Measurements from ENCODE around the gene TRAFD1.

TRAFD1 gene

GRCh38 chr12:112126000-112126438 lies 659 bp downstream of the TRAFD1 start:
- Histone ChIP-seq H3K27me3 (ENCODE audit: insufficient read depth, poor library complexity, severe bottlenecking) (no peaks in the 10 kb centered on the region), H3K4me3 (ENCODE audit: severe bottlenecking) (peak overlapping the region; percentile 66), H3K36me3 (ENCODE audit: low read depth) (peaks cover 1% of the 10 kb centered on the region; the same call in 1 of the 2 replicates), H3K9me3 (ENCODE audit: severe bottlenecking) (no peaks in the 10 kb centered on the region), H3K27ac (ENCODE audit: poor library complexity, severe bottlenecking) (peak overlapping the region; percentile 31), H3K4me1 (ENCODE audit: insufficient read depth, poor library complexity, severe bottlenecking) (peaks cover 22% of the 10 kb centered on the region)
- no peak for DNase-seq (ENCODE audit: low spot score)
- no peak for ATAC-seq (ENCODE audit: low read depth)
- TF ChIP-seq, protein P1, sequence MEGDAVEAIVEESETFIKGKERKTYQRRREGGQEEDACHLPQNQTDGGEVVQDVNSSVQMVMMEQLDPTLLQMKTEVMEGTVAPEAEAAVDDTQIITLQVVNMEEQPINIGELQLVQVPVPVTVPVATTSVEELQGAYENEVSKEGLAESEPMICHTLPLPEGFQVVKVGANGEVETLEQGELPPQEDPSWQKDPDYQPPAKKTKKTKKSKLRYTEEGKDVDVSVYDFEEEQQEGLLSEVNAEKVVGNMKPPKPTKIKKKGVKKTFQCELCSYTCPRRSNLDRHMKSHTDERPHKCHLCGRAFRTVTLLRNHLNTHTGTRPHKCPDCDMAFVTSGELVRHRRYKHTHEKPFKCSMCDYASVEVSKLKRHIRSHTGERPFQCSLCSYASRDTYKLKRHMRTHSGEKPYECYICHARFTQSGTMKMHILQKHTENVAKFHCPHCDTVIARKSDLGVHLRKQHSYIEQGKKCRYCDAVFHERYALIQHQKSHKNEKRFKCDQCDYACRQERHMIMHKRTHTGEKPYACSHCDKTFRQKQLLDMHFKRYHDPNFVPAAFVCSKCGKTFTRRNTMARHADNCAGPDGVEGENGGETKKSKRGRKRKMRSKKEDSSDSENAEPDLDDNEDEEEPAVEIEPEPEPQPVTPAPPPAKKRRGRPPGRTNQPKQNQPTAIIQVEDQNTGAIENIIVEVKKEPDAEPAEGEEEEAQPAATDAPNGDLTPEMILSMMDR (IDR thresholded peaks at IDR 0.05; ENCODE audit: poor library complexity, severe bottlenecking): no peak

GRCh38 chr12:112126911-112127310 lies 1.6 kb downstream of the TRAFD1 start:
- H3K4me1 ChIP-seq (ENCODE audit: insufficient read depth, poor library complexity, severe bottlenecking): peaks cover 19% of the 10 kb centered on the region
- H3K4me3 ChIP-seq (ENCODE audit: severe bottlenecking): no peak overlapping the region
- H3K9me3 ChIP-seq (ENCODE audit: severe bottlenecking): no peaks in the 10 kb centered on the region
- H3K27ac ChIP-seq (ENCODE audit: poor library complexity, severe bottlenecking): no peak overlapping the region
- TF ChIP-seq, protein P1 (IDR thresholded peaks at IDR 0.05; ENCODE audit: poor library complexity, severe bottlenecking): no peak
- ATAC-seq (ENCODE audit: low read depth): no peak
- DNase-seq (ENCODE audit: low spot score): no peak
- H3K36me3 ChIP-seq (ENCODE audit: low read depth): peaks cover 10% of the 10 kb centered on the region
- H3K27me3 ChIP-seq (ENCODE audit: insufficient read depth, poor library complexity, severe bottlenecking): no peaks in the 10 kb centered on the region

- Histone ChIP-seq H3K36me3 (ENCODE audit: low read depth) (peaks cover 24% of the 10 kb centered on the region), H3K4me1 (ENCODE audit: insufficient read depth, poor library complexity, severe bottlenecking) (peaks cover 7% of the 10 kb centered on the region), H3K9me3 (ENCODE audit: severe bottlenecking) (no peaks in the 10 kb centered on the region), H3K27ac (ENCODE audit: poor library complexity, severe bottlenecking) (peak overlapping the region; percentile 14), H3K27me3 (ENCODE audit: insufficient read depth, poor library complexity, severe bottlenecking) (no peaks in the 10 kb centered on the region), H3K4me3 (ENCODE audit: severe bottlenecking) (no peak overlapping the region)
- DNase-seq (ENCODE audit: low spot score) (no peak), ATAC-seq (ENCODE audit: low read depth) (no peak)
- TF ChIP-seq, protein P1 (IDR thresholded peaks at IDR 0.05; ENCODE audit: poor library complexity, severe bottlenecking): no peak
Measured at GRCh38 chr12:112130441-112130998, 5.2 kb downstream of the TRAFD1 start.

DNA sequence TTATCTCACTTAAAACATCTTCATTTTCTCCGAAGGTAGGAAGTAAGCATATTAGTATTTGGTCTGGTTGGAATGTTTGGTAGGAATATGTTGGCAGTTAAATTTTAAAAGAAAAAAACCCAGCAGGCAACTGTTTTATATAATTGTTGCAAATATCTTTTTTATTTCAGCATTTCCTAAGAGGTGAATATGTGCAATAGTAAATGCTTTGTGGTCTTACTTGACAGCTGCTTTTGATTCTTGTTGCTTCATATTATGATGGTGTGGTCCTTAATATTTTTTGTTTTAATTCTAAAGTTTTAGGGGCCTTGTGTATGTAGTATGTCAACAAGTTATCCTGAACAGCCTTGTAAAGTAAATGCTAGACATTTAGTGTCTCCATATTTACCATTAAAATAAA lies 6.3 kb downstream of the TRAFD1 start:
- Histone ChIP-seq H3K27me3 (ENCODE audit: insufficient read depth, poor library complexity, severe bottlenecking) (no peaks in the 10 kb centered on the region), H3K36me3 (ENCODE audit: low read depth) (peaks cover 32% of the 10 kb centered on the region), H3K4me3 (ENCODE audit: severe bottlenecking) (no peak overlapping the region), H3K4me1 (ENCODE audit: insufficient read depth, poor library complexity, severe bottlenecking) (peaks cover 7% of the 10 kb centered on the region), H3K9me3 (ENCODE audit: severe bottlenecking) (no peaks in the 10 kb centered on the region), H3K27ac (ENCODE audit: poor library complexity, severe bottlenecking) (no peak overlapping the region)
- TF ChIP-seq, protein P1 (IDR thresholded peaks at IDR 0.05; ENCODE audit: poor library complexity, severe bottlenecking): no peak
- no peak for DNase-seq (ENCODE audit: low spot score)
- ATAC-seq (ENCODE audit: low read depth): no peak

GRCh38 chr12:112133418-112133817 lies 8.1 kb downstream of the TRAFD1 start:
- no peak for ATAC-seq (ENCODE audit: low read depth)
- Histone ChIP-seq H3K27me3 (ENCODE audit: insufficient read depth, poor library complexity, severe bottlenecking) (no peaks in the 10 kb centered on the region), H3K9me3 (ENCODE audit: severe bottlenecking) (no peaks in the 10 kb centered on the region), H3K4me1 (ENCODE audit: insufficient read depth, poor library complexity, severe bottlenecking) (peaks cover 4% of the 10 kb centered on the region), H3K27ac (ENCODE audit: poor library complexity, severe bottlenecking) (no peak overlapping the region), H3K4me3 (ENCODE audit: severe bottlenecking) (no peak overlapping the region), H3K36me3 (ENCODE audit: low read depth) (peaks cover 50% of the 10 kb centered on the region)
- DNase-seq (ENCODE audit: low spot score): no peak
- TF ChIP-seq, protein P1 (IDR thresholded peaks at IDR 0.05; ENCODE audit: poor library complexity, severe bottlenecking): no peak
